Gastroesophageal sphincter (tissue), 3 donors: ENCODE data around the gene RANBP17.

Experiments
- CTCF ChIP-seq, 4 experiments: fragments of 200-600 bp in 2 of 4; fragments of 450-650 bp in 2 of 4; sonication (generic) in 1 of 4; IDR thresholded peaks; one replicate each; pipeline ENCODE4 v1.5.1; 2017 to 2019; ENCODE audit warnings: antibody characterized with exemption in 4 of 4, mild to moderate bottlenecking in 2 of 4, moderate library complexity in 2 of 4
- EP300 ChIP-seq: sonication (generic); formaldehyde crosslinking; IDR thresholded peaks from one replicate; pipeline ENCODE4 v1.6.1; 2017; ENCODE audit warnings: antibody characterized with exemption, mild to moderate bottlenecking
- POLR2A ChIP-seq, 2 donors: fragments of 450-650 bp; IDR thresholded peaks; one replicate each; pipeline ENCODE4 v1.6.1; 2017; ENCODE audit warnings: antibody characterized with exemption in 2 of 2, mild to moderate bottlenecking in 2 of 2, moderate library complexity in 1 of 2

DNA sequence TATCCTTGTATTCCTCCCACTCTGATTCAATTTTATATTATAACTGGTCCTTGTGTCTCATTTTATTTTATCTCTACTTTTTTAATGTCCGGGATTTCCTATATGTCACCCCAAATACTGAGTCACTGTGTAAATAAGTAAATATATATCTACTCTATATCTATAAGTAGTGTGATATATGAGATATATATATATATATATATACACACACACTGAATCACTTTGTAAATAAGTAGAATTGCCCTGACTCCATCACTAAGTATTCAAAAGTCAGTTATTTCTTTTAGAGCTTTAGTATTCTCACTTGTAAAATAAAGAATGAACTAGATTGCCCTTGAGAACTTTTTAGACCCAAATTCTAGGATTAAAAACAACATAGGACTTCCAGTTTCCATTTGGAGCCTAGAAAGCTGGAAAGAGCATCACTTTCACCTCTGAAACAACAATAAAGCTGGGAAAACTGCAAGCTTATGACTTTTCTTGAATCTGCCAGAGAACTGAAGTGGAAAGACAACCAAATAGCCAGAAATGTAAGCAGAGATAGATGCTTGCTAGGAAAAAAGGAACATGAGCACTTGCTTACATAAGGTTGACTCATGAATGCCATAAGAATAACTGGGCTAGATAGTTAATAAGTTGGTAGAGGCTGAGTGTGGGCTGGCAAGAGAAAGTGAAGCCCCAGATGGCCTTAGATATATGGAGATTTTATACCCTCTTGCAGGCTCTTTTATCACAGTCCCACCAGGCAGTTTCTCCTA is 276.1 kb downstream of the RANBP17 start:
- TF ChIP-seq CTCF (IDR thresholded peaks at IDR 0.05) (no peak), EP300 (no peak), POLR2A (IDR thresholded peaks at IDR 0.05) (no peak)
